Sciatic nerve (tissue), 2 donors: Measurements from ENCODE around the gene SGPP2. TPM values are rescaled to one million over a fixed set of nuclear protein-coding genes. Genes with fewer than 3 reads are reported as not detected.

Experiments
- ATAC-seq: fragments of 200-7000 bp; cut with Tn5 transposase; one replicate; pipeline ENCODE4 v1.9.1; 2020; ENCODE audit warnings: mild to moderate bottlenecking, moderate library complexity
- DNase-seq: peaks from one replicate; pipeline ENCODE4 v3.0.0-alpha.2; 2020; ENCODE audit warnings: low spot score
- intact Hi-C: fragments of 100-400 bp; cut with DNase I; formaldehyde crosslinking; loops from one replicate; pipeline ENCODE4 v1.14.2; 2022
- total RNA-seq: library from RNA; stranded (reverse); fragmentation: NEBNext Ultra II Directional; extraction: Animal tissue kit (Norgen Biotek cat#: 25700); gene quantifications from one replicate; pipeline ENCODE4 v1.2.1, GENCODE V29; 2021
- donor health status: DM: no; HTN: no; CAD: no.
- donor health status: DM: no; HTN: no; CAD: no.

The SGPP2 gene
- total RNA-seq, 1 donor from 2014 or later = 0.53 TPM

- intact Hi-C loops = no loop called here
- ATAC-seq (no peak), DNase-seq (no peak)
Measured at GRCh38 chr2:222506230-222506935, 82.0 kb downstream of the SGPP2 start.

GRCh38 chr2:222514901-222515300 is 90.6 kb downstream of the SGPP2 start:
- DNase-seq (no peak), ATAC-seq (no peak)
- intact Hi-C loops = no loop called here

- ATAC-seq (peak; percentile 71), DNase-seq (no peak)
- intact Hi-C loops = no loop called here
Measured at GRCh38 chr2:222518570-222519381, 94.4 kb downstream of the SGPP2 start.

GRCh38 chr2:222521099-222521498 is 96.8 kb downstream of the SGPP2 start:
- intact Hi-C loops = no loop called here
- DNase-seq = no peak
- no peak for ATAC-seq

- ATAC-seq = no peak
- DNase-seq = no peak
- intact Hi-C loops = no loop called here
Measured at GRCh38 chr2:222522082-222522481, 97.7 kb downstream of the SGPP2 start.

- intact Hi-C loops = no loop called here
- ATAC-seq = no peak
- DNase-seq = no peak
Measured at GRCh38 chr2:222523783-222524544, 99.6 kb downstream of the SGPP2 start.

GRCh38 chr2:222525811-222526210 is 101.5 kb downstream of the SGPP2 start:
- intact Hi-C loops = no loop called here
- no peak for DNase-seq
- ATAC-seq = no peak

- no peak for DNase-seq
- ATAC-seq = no peak
- intact Hi-C loops = no loop called here
Measured at GRCh38 chr2:222526480-222527277, 102.3 kb downstream of the SGPP2 start.

- intact Hi-C loops = no loop called here
- DNase-seq = no peak
- ATAC-seq = no peak
Measured at GRCh38 chr2:222532315-222532714, 108.0 kb downstream of the SGPP2 start.

- ATAC-seq = no peak
Measured at GRCh38 chr2:222535477-222535876, 111.1 kb downstream of the SGPP2 start.

GRCh38 chr2:222538535-222538934 is 114.2 kb downstream of the SGPP2 start:
- no peak for ATAC-seq

More at GRCh38 chr2:222535477-222535876, 111.1 kb downstream of the SGPP2 start:
- DNase-seq = no peak
- intact Hi-C loops = no loop called here

GRCh38 chr2:222544661-222545060 is 120.3 kb downstream of the SGPP2 start:
- ATAC-seq = no peak
- intact Hi-C loops = no loop called here

More at GRCh38 chr2:222538535-222538934, 114.2 kb downstream of the SGPP2 start:
- intact Hi-C loops = no loop called here
- DNase-seq = no peak

GRCh38 chr2:222545823-222546795 is 121.8 kb downstream of the SGPP2 start:
- intact Hi-C loops = no loop called here
- no peak for ATAC-seq
- no peak for DNase-seq

More at GRCh38 chr2:222544661-222545060, 120.3 kb downstream of the SGPP2 start:
- no peak for DNase-seq

- DNase-seq = no peak
- no peak for ATAC-seq
- intact Hi-C loops = no loop called here
Measured at GRCh38 chr2:222547083-222547482, 122.7 kb downstream of the SGPP2 start.

- ATAC-seq (no peak), DNase-seq (no peak)
- intact Hi-C loops = no loop called here
Measured at GRCh38 chr2:222548992-222549391, 124.6 kb downstream of the SGPP2 start.

GRCh38 chr2:222554517-222554916 is 130.2 kb downstream of the SGPP2 start:
- intact Hi-C loops = no loop called here
- DNase-seq (no peak), ATAC-seq (no peak)

GRCh38 chr2:222561151-222561550 is 136.8 kb downstream of the SGPP2 start:
- DNase-seq (no peak), ATAC-seq (no peak)
- intact Hi-C loops = no loop called here
